Stimulated activated CD8-positive, alpha-beta memory T cell treated with anti-CD3 and anti-CD28 coated beads, Interleukin-15, amount 100 ng/mL, for 4 hours (primary cell): ENCODE data around the gene ZFP36L1.
A peak's percentile ranks its signal among the peaks of the same experiment; 100 is the strongest.

ENCODE experiments used
- DNase-seq, 2 donors: peaks; one replicate each; pipeline ENCODE4 v3.0.0-alpha.2; 2020; ENCODE audit warnings: low read depth in 2 of 2

ZFP36L1 gene

GRCh38 chr14:68816183-68816942, 23.5 kb upstream of the ZFP36L1 start:
- peak; percentile 77 to 82 for DNase-seq

- no peak for DNase-seq
Measured at GRCh38 chr14:68815298-68816182, 22.7 kb upstream of the ZFP36L1 start.

- DNase-seq, result no peak
Measured at GRCh38 chr14:68814539-68815297, 21.9 kb upstream of the ZFP36L1 start.

GRCh38 chr14:68814238-68814538, 21.3 kb upstream of the ZFP36L1 start:
- no peak for DNase-seq

DNA sequence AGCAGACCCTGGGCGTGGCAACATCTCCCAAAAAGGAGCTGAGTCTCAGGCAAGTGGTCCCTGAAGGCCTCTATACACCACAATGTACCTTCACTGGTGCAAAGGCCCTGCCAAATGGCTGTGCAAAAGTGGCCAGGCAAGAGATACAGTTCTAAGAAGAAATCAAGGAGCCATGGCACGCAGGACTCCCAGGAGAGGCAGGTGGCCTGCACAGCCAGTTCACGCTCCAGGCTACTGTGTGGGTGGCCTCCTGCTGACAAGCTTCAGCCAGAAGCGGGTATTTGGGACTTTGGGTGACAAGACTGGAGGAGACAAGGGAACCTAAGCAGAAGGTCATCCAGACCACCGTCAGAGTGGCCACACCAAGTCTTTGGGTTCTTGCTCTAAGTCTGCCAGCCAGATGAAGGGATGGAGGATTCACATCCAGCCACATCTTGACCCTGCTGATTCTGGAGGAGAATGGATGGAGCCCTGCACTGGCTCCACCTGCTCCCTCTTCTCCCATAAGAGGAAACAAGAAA, 20.5 kb upstream of the ZFP36L1 start:
- DNase-seq, result no peak

- no peak for DNase-seq
Measured at GRCh38 chr14:68811171-68811570, 18.3 kb upstream of the ZFP36L1 start.

DNA sequence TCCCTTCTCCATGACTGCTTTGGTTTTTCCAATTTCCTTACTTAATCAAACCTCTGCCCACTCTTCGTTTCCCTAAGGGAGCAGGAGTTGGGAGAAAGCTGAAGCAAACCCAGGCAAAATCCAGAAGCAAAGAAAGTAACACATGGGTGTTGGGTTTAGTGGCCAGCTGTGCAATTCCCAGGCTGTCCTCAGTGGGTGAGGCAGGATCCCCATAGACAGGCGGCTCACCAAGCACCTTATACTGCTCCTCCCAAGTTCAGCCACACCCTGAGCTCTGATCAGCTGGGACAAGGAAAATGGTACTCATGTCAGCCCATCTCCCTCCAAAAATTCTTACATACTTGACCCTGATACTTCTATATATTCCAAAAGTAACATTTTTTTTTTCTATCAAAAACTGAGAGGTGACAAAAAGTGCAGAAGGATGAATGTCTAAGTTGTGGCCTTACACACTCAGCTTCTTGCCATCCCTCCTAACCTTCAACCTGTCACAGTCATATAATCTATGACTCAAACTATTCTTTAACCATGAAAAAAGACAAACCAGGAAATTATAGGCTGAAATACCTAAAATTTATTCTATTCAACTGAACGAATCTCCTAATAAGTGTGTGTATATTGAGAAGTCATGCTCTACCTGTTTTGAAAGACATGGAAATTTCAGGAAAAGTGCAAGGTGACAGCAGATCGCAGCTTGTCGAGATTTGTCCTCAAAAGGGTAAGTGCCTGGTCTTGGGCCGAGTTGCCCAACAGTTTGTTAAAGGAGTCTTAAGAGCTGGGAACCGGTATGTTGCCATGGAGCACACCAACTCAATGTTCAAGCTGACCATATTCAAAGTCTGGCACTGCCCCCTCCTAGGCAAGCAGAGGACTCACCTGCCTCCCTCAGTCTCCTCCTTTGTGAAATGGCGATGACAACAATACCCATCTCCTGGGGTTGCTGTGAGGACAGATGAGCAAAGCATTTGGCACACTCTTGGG, 17.6 kb upstream of the ZFP36L1 start:
- DNase-seq, result no peak

DNA sequence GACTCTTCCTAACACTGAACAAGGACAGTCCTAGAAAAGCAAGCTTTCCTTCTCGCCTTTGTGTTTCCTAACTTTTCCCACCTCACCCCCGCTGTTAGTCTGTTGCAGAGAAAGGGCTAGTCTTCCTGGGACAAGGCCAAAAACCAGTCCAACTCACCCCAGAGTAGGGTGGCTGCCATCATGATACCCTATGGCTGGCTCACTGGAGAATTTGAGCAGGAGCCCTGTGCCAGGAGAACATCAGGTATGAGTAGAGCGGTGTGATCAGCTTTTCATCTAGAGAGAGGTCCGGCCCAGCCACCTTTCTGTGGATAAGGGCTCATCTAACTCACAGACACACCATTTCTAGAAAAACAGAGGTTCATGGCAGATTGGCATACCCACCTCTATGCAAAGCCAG, 16.7 kb upstream of the ZFP36L1 start:
- DNase-seq, result no peak

DNA sequence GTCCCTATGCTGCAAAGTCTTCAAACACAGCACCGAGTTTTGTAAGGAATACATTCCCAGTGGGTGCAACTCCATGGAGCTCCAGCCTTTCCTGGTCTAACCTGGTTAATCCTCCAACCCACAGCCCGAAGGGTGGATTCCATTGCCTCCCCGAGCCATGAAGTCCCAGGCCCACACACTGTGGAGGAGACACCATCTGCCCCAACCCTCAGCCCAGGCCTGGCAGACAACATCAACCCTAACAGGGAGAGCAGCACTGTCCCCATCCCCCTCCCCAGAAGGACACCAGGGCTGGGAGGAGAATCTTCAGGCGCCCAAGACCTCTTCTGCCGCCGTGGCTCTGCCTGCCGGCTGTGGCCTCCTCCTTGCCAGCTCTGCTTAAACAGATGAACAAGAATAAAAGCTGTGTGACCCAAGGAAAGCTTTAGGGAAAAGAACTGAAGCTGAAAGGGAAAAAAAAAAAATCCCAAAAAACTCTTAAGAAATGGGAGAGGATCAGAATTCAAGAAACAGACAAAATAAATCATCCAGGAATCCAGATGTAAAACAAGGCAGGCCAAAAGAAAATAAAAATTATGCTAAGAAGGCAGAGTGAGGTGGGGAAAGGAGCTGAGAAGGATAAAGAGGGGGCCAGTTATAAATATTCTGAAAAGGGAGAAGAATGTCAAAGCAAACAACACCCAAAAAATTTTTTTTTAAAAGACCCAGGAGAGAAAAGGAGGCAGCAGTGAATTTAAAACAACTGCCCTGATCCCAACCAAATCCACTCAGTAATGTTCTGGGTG, 16.0 kb upstream of the ZFP36L1 start:
- no peak for DNase-seq

GRCh38 chr14:68807987-68808386, 15.1 kb upstream of the ZFP36L1 start:
- DNase-seq, result no peak

DNA sequence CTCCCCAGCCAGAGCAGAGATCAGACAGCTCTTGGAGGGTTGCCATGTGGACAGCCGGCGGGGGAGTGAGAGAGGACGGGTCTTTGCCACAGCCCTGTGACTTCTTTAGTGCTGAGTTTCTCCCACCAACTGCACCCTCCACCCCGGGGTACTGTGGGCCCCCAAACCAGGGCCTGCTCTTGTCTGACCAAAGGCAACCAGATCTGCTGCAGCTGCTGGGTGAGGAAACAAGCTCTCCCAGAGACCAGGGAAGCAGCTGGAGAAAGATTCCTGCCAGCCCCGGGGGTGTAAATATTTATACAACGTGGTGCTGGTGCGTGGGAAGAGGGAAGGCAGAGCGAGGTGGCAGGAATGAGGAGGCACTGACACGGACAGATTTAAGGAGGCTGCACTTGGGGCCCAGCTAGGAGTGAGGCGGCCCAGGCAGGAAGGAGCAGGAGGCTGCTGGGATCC, 14.3 kb upstream of the ZFP36L1 start:
- no peak for DNase-seq

- DNase-seq, result no peak
Measured at GRCh38 chr14:68806526-68807147, 13.8 kb upstream of the ZFP36L1 start.

GRCh38 chr14:68805414-68805813, 12.5 kb upstream of the ZFP36L1 start:
- DNase-seq, result no peak

GRCh38 chr14:68801631-68802030, 8.8 kb upstream of the ZFP36L1 start:
- DNase-seq, result no peak

- no peak for DNase-seq
Measured at GRCh38 chr14:68800953-68801352, 8.1 kb upstream of the ZFP36L1 start.

GRCh38 chr14:68800390-68800789, 7.5 kb upstream of the ZFP36L1 start:
- DNase-seq, result no peak

- no peak for DNase-seq
Measured at GRCh38 chr14:68798621-68799020, 5.8 kb upstream of the ZFP36L1 start.

GRCh38 chr14:68797121-68797670, 4.3 kb upstream of the ZFP36L1 start:
- no peak for DNase-seq

- no peak for DNase-seq
Measured at GRCh38 chr14:68796418-68797101, 3.7 kb upstream of the ZFP36L1 start.
